ENCODE measurements around the gene NRXN3.

The NRXN3 gene

DNA sequence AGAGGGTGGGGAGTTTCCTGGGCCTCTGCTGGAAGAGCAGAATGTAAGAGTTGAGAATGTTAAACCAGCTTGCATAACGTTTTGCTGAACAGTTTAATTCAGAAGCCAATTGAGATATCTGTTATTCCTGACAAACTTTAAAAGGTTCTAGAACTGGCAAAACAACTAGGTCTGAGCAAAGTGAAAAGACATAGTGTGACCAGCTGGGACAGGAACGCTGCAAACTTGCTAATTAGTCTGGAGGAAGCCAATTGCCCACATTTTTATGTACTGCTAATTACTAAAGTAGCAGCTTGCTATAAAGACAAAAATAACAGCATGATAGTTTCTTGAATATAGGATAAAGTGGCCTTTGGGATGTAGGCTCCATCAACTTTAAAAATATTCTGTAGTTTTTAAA is 704.9 kb downstream of the NRXN3 start:
- no peak overlapping the region for H3K4me3 ChIP-seq
- DNase-seq (ENCODE audit: low spot score), result no peak
- TF ChIP-seq CTCF (IDR thresholded peaks at IDR 0.05), result no peak
- no peak overlapping the region for H3K27ac ChIP-seq

DNA sequence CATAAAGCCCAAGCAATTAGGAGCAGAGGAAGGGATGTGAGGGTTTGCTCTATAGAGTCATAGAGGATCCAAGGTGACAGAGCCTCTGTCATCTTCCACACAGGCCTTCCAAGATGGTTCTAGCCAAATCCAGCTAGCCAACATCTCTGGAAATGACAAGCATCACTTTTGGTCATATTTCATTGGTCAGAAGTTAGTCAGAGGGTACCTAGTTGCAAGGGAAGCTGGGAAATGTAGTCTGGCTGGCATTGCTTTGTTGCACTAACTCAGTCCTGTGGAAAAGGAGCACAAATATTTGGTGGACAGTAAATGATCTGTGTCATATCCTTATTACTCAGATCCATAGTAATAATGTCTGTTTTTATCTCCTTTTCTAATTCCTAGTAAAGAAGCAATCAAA is 715.7 kb downstream of the NRXN3 start:
- DNase-seq (ENCODE audit: low spot score), result no peak
- TF ChIP-seq CTCF (IDR thresholded peaks at IDR 0.05), result no peak
- H3K27ac ChIP-seq, result no peak overlapping the region
- no peak overlapping the region for H3K4me3 ChIP-seq

GRCh38 chr14:78897443-78897842 is 727.3 kb downstream of the NRXN3 start:
- DNase-seq (ENCODE audit: low spot score), result no peak
- TF ChIP-seq CTCF (IDR thresholded peaks at IDR 0.05), result no peak
- no peak overlapping the region for H3K4me3 ChIP-seq
- no peak overlapping the region for H3K27ac ChIP-seq

GRCh38 chr14:78902010-78902623 is 731.9 kb downstream of the NRXN3 start:
- TF ChIP-seq CTCF (IDR thresholded peaks at IDR 0.05), result no peak
- no peak for DNase-seq (ENCODE audit: low spot score)
- H3K27ac ChIP-seq, result no peak overlapping the region
- no peak overlapping the region for H3K4me3 ChIP-seq

GRCh38 chr14:78904094-78904493 is 733.9 kb downstream of the NRXN3 start:
- no peak for TF ChIP-seq CTCF (IDR thresholded peaks at IDR 0.05)
- H3K27ac ChIP-seq, result no peak overlapping the region
- no peak overlapping the region for H3K4me3 ChIP-seq
- no peak for DNase-seq (ENCODE audit: low spot score)

GRCh38 chr14:78917462-78917861 is 747.3 kb downstream of the NRXN3 start:
- Histone ChIP-seq H3K4me3 (no peak overlapping the region), H3K27ac (no peak overlapping the region)
- TF ChIP-seq CTCF (IDR thresholded peaks at IDR 0.05), result no peak
- no peak for DNase-seq (ENCODE audit: low spot score)

- DNase-seq (ENCODE audit: low spot score), result no peak
- Histone ChIP-seq H3K4me3 (no peak overlapping the region), H3K27ac (no peak overlapping the region)
- TF ChIP-seq CTCF (IDR thresholded peaks at IDR 0.05), result no peak
Measured at GRCh38 chr14:78921856-78922255, 751.7 kb downstream of the NRXN3 start.

Data from coronary artery (tissue), 2 donors.